ENCODE measurements around the gene PCDH15. TPM values are rescaled to one million over a fixed set of nuclear protein-coding genes. Genes with fewer than 3 reads are reported as not detected.

PCDH15 gene
- total and polyA plus RNA-seq, 12 donors = 1.9 to 34.2 (median 10.2) TPM

DNA sequence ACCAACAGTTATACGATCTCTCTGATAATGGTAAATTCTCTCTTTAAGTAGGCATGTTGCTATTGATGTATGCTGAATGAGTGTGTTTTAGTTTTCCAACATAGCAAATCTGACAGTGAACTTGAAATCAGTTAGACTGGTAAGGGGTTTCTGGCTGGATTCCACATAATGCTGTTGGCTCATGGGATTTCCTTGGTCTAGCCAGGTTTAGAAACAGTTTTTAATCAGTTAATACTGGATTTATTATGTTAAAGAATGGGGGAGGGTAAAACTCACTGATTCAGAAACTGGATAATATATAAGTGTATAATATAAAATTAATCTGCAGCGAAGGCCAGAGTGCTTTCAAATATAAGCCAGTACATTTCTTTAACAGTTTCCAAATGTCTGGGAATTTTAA lies 55.6 kb downstream of the PCDH15 start:
- Histone ChIP-seq H3K27ac (no peak overlapping the region), H3K4me3 (no peak overlapping the region), H3K4me1 (replicated peaks in 1 of 2) (no peaks in the 10 kb centered on the region), H3K9me3 (replicated peaks in 1 of 3) (no peaks in the 10 kb centered on the region), H3K27me3 (no peaks in the 10 kb centered on the region), H3K36me3 (replicated peaks in 1 of 2) (no peaks in the 10 kb centered on the region)
- no peak for DNase-seq
- no peak for TF ChIP-seq POLR2A (IDR thresholded peaks at IDR 0.05)
- intact Hi-C loops (cut with DNase I) = no loop called here
- 64 to 65% (median 64%) methylated on average over 2 of the region's 2 CpGs for WGBS, 4 donors

GRCh38 chr10:54742416-54742815 lies 58.6 kb downstream of the PCDH15 start:
- no peaks in the 10 kb centered on the region for H3K9me3 ChIP-seq (replicated peaks in 1 of 3)
- no peaks in the 10 kb centered on the region for H3K36me3 ChIP-seq (replicated peaks in 1 of 2)
- H3K27ac ChIP-seq = no peak overlapping the region
- H3K27me3 ChIP-seq = no peaks in the 10 kb centered on the region
- 91 to 100% (median 93%) methylated on average over 4 of the region's 4 CpGs for WGBS, 4 donors
- intact Hi-C loops (cut with DNase I) = no loop called here
- H3K4me3 ChIP-seq = no peak overlapping the region
- H3K4me1 ChIP-seq (replicated peaks in 1 of 2) = no peaks in the 10 kb centered on the region
- TF ChIP-seq, protein P1, sequence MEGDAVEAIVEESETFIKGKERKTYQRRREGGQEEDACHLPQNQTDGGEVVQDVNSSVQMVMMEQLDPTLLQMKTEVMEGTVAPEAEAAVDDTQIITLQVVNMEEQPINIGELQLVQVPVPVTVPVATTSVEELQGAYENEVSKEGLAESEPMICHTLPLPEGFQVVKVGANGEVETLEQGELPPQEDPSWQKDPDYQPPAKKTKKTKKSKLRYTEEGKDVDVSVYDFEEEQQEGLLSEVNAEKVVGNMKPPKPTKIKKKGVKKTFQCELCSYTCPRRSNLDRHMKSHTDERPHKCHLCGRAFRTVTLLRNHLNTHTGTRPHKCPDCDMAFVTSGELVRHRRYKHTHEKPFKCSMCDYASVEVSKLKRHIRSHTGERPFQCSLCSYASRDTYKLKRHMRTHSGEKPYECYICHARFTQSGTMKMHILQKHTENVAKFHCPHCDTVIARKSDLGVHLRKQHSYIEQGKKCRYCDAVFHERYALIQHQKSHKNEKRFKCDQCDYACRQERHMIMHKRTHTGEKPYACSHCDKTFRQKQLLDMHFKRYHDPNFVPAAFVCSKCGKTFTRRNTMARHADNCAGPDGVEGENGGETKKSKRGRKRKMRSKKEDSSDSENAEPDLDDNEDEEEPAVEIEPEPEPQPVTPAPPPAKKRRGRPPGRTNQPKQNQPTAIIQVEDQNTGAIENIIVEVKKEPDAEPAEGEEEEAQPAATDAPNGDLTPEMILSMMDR (IDR thresholded peaks at IDR 0.05) = no peak
- TF ChIP-seq POLR2A (IDR thresholded peaks at IDR 0.05) = no peak
- no peak for DNase-seq

- intact Hi-C loops (cut with DNase I) = no loop called here
- peaks cover 0 to 8% (median 0%) of the 10 kb centered on the region in 3 donors for H3K9me3 ChIP-seq (replicated peaks in 1 of 3)
- H3K36me3 ChIP-seq (replicated peaks in 1 of 2) = no peaks in the 10 kb centered on the region
- H3K4me1 ChIP-seq (replicated peaks in 1 of 2) = no peaks in the 10 kb centered on the region
- no peak overlapping the region for H3K27ac ChIP-seq
- TF ChIP-seq POLR2A (IDR thresholded peaks at IDR 0.05) = no peak
- TF ChIP-seq, protein P1 (IDR thresholded peaks at IDR 0.05) = no peak
- no peak for DNase-seq
- H3K4me3 ChIP-seq = no peak overlapping the region
- H3K27me3 ChIP-seq = no peaks in the 10 kb centered on the region
- 79 to 93% (median 86%) methylated on average over 1 of the region's 1 CpG for WGBS, 4 donors
These were observed 72.5 kb downstream of the PCDH15 start for GRCh38 chr10:54728511-54728910.

DNA sequence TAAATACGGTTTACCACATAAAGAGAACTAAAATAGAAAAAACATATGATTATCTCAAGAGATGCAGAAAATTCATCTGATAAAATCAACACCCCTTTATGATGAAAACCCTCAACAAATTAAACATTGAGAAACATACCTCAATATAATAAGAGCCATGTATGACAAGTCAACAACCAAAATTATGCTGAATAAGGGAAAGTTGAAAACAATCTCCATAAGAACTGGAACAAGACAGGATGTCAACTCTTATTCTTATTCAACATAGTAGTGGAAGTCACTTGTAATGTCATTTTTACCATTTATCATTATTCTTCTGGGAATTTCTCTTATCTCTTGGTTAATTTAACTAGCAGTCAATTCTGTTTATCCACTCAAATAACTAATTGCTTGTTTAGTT lies 79.0 kb downstream of the PCDH15 start:
- Histone ChIP-seq H3K4me3 (no peak overlapping the region), H3K36me3 (replicated peaks in 1 of 2) (no peaks in the 10 kb centered on the region), H3K9me3 (replicated peaks in 1 of 3) (peaks cover 0 to 5% (median 0%) of the 10 kb centered on the region in 3 donors), H3K4me1 (replicated peaks in 1 of 2) (no peaks in the 10 kb centered on the region), H3K27ac (no peak overlapping the region), H3K27me3 (no peaks in the 10 kb centered on the region)
- no peak for TF ChIP-seq POLR2A (IDR thresholded peaks at IDR 0.05)
- TF ChIP-seq, protein P1 (IDR thresholded peaks at IDR 0.05) = no peak
- DNase-seq = no peak
- intact Hi-C loops (cut with DNase I) = no loop called here
- WGBS, 4 donors = 89 to 100% (median 96%) methylated on average over 1 of the region's 1 CpG

DNA sequence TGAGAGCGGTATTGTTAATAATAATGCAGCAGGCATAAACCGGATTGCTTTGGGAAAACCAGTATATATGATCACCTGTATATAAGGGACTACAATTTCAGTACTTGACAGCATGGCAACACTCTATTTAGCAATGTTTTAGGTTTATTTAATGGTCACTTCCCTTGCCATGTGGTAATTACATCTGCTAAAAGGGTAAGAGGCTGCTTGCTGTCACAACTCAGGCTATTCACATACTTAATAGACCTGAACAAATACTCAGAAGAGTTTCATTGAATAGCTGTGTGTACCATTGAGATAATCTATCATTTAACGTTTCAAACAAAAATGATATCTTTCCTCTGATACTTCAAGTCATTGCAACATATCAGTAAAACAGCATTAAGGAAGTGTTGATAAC lies 90.1 kb downstream of the PCDH15 start:
- TF ChIP-seq POLR2A (IDR thresholded peaks at IDR 0.05) = no peak
- TF ChIP-seq, protein P1 (IDR thresholded peaks at IDR 0.05) = no peak
- 74 to 81% (median 79%) methylated on average over 3 of the region's 3 CpGs for WGBS, 4 donors
- Histone ChIP-seq H3K4me1 (replicated peaks in 1 of 2) (peaks cover 0 to 6% of the 10 kb centered on the region in 2 donors), H3K36me3 (replicated peaks in 1 of 2) (no peaks in the 10 kb centered on the region), H3K4me3 (no peak overlapping the region), H3K9me3 (replicated peaks in 1 of 3) (no peaks in the 10 kb centered on the region), H3K27ac (no peak overlapping the region), H3K27me3 (no peaks in the 10 kb centered on the region)
- intact Hi-C loops (cut with DNase I) = no loop called here
- no peak for DNase-seq
